Nephron (organoid): Measurements from ENCODE around the gene C1GALT1C1.

ENCODE experiments used
- H3K27ac Mint-ChIP-seq, 3 experiments: 2 replicates each; pipeline ENCODE4 v1.8.0; 2020; ENCODE audit warnings: mixed read lengths in 3 of 3, mild to moderate bottlenecking in 2 of 3, moderate library complexity in 1 of 3
- H3K27me3 Mint-ChIP-seq: 2 replicates; pipeline ENCODE4 v1.8.0; 2021; ENCODE audit warnings: low read depth, mild to moderate bottlenecking, moderate library complexity, mixed read lengths
- H3K36me3 Mint-ChIP-seq: 2 replicates; pipeline ENCODE4 v1.8.0; 2020; ENCODE audit warnings: low read depth, mixed read lengths
- H3K4me1 Mint-ChIP-seq: 2 replicates; pipeline ENCODE4 v1.8.0; 2020; ENCODE audit warnings: mixed read lengths
- H3K4me3 Mint-ChIP-seq, 3 experiments: 2 replicates each; pipeline ENCODE4 v1.8.0; 2020; ENCODE audit warnings: mild to moderate bottlenecking in 3 of 3, mixed read lengths in 3 of 3, moderate library complexity in 2 of 3
- H3K9me3 Mint-ChIP-seq: 2 replicates; pipeline ENCODE4 v1.8.0; 2020; ENCODE audit warnings: mixed read lengths
- TF ChIP-seq, protein P1 (sequence below), 3 experiments: fragments of 200-600 bp; sonication (generic); IDR thresholded peaks; one replicate each; pipeline ENCODE4 v1.5.0; 2021; ENCODE audit warnings: antibody characterized with exemption in 3 of 3; ENCODE audit not compliant: unreplicated experiment in 3 of 3

C1GALT1C1 gene

GRCh38 chrX:120629667-120630537 is at the start of gene C1GALT1C1:
Gene C1GALT1C1 (minus strand): TSS chrX:120630054. CDS start chrX:120627166, 2,888 bp downstream.
- Mint-ChIP-seq H3K4me1 (no peaks in the 10 kb centered on the region), H3K4me3 (peak within 1 kb of the TSS; percentile 85 to 92 (median 91)), H3K27ac (peak within 1 kb of the TSS; percentile 71 to 97 (median 88)), H3K9me3 (no peaks in the 10 kb centered on the region), H3K27me3 (no peaks in the 10 kb centered on the region), H3K36me3 (no peaks in the 10 kb centered on the region)
- TF ChIP-seq, protein P1, sequence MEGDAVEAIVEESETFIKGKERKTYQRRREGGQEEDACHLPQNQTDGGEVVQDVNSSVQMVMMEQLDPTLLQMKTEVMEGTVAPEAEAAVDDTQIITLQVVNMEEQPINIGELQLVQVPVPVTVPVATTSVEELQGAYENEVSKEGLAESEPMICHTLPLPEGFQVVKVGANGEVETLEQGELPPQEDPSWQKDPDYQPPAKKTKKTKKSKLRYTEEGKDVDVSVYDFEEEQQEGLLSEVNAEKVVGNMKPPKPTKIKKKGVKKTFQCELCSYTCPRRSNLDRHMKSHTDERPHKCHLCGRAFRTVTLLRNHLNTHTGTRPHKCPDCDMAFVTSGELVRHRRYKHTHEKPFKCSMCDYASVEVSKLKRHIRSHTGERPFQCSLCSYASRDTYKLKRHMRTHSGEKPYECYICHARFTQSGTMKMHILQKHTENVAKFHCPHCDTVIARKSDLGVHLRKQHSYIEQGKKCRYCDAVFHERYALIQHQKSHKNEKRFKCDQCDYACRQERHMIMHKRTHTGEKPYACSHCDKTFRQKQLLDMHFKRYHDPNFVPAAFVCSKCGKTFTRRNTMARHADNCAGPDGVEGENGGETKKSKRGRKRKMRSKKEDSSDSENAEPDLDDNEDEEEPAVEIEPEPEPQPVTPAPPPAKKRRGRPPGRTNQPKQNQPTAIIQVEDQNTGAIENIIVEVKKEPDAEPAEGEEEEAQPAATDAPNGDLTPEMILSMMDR (IDR thresholded peaks at IDR 0.05; ENCODE audit: unreplicated experiment in 3 of 3) = no peak

DNA sequence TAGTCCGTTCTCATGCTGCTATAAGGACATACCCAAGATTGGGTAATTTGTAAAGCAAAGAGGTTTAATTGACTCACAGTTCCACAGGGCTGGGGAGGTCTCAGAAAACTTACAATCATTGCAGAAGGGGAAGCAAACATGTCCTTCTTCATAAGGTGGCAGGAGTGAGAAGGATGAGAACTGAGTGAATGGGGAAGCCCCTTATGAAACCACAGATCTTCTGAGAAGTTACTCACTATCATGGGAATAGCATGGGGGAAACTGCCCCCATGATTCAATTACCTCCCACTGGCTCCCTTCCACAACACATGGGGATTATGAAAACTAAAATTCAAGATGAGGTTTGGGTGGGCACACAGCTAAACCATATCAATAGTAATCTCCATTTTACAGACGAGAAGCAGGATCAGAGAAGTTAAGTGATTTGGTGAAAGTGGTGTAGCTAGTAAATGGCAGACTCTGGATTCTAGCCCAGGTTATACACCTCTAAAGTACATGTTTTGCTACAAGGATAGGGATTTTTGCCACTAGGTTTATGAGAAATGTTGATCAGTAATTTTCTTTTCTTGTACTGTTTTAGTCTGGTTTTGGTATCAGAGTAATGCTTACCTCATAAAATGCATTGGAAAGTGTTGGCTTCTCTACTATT is 47.3 kb upstream of the C1GALT1C1 start:
- H3K4me3 Mint-ChIP-seq = no peak overlapping the region
- H3K9me3 Mint-ChIP-seq = peaks cover 7% of the 10 kb centered on the region
- no peaks in the 10 kb centered on the region for H3K27me3 Mint-ChIP-seq
- H3K4me1 Mint-ChIP-seq = no peaks in the 10 kb centered on the region
- no peaks in the 10 kb centered on the region for H3K36me3 Mint-ChIP-seq
- TF ChIP-seq, protein P1 (IDR thresholded peaks at IDR 0.05; ENCODE audit: unreplicated experiment in 3 of 3) = no peak
- no peak overlapping the region for H3K27ac Mint-ChIP-seq

DNA sequence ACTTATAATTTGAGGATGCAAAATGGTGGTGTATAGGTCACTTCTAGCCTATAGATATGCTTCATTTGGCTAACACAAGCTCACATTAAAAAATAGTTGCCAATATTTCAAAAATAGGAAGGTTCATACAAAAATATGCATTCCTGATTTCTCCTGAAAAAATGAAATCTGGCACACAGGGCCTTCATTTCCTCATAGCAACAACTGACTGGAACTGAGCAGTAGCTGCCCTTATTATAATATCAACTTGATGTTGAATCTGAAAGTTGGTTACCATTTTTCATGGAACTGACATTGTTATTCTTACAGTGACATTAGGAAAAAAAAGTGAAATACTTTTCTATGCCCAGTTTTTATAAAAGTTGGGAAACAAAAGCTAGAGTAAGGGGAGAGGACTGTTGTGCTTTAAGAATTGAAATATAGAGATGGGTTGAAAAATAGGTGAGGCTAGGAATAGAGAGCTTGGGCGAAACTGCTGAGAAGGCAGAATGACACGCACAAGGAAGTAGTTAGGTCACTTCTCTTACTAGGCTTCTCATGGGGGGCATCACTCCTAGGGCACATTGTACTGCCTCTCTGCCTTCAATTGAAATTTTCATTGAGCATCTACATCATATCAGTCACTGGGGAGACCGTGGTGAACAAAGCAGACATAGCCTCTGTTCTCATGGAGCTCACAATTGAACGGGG is 43.1 kb upstream of the C1GALT1C1 start:
- no peak overlapping the region for H3K4me3 Mint-ChIP-seq
- TF ChIP-seq, protein P1 (IDR thresholded peaks at IDR 0.05; ENCODE audit: unreplicated experiment in 3 of 3) = no peak
- H3K27me3 Mint-ChIP-seq = no peaks in the 10 kb centered on the region
- H3K4me1 Mint-ChIP-seq = no peaks in the 10 kb centered on the region
- peaks cover 4% of the 10 kb centered on the region for H3K9me3 Mint-ChIP-seq
- no peak overlapping the region for H3K27ac Mint-ChIP-seq
- no peaks in the 10 kb centered on the region for H3K36me3 Mint-ChIP-seq

DNA sequence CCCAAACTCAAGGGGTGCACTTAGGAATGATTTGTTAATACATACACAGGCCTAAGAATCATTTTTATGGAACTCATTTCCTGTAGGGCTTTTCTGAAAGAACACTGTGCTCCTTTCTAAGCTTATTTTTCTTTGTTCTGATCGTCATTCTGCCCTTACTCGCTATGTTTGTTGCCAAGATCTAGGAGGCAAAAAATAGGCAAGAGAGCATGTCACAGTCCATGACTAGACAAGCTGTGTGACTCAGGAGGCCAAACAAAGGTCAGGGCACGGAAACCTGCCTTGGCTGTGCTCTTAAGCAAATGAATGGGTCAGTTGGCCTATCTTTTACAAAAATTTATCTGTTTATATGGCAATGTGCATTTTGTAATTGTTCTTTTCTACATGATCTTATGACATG is 42.5 kb upstream of the C1GALT1C1 start:
- TF ChIP-seq, protein P1 (IDR thresholded peaks at IDR 0.05; ENCODE audit: unreplicated experiment in 3 of 3) = no peak
- no peaks in the 10 kb centered on the region for H3K27me3 Mint-ChIP-seq
- H3K4me1 Mint-ChIP-seq = no peaks in the 10 kb centered on the region
- no peak overlapping the region for H3K4me3 Mint-ChIP-seq
- no peaks in the 10 kb centered on the region for H3K36me3 Mint-ChIP-seq
- H3K27ac Mint-ChIP-seq = no peak overlapping the region
- H3K9me3 Mint-ChIP-seq = peaks cover 4% of the 10 kb centered on the region

- no peaks in the 10 kb centered on the region for H3K36me3 Mint-ChIP-seq
- H3K9me3 Mint-ChIP-seq = peaks cover 4% of the 10 kb centered on the region
- no peak overlapping the region for H3K27ac Mint-ChIP-seq
- TF ChIP-seq, protein P1 (IDR thresholded peaks at IDR 0.05; ENCODE audit: unreplicated experiment in 3 of 3) = no peak
- no peak overlapping the region for H3K4me3 Mint-ChIP-seq
- H3K27me3 Mint-ChIP-seq = no peaks in the 10 kb centered on the region
- H3K4me1 Mint-ChIP-seq = no peaks in the 10 kb centered on the region
Measured at GRCh38 chrX:120671963-120672362, 42.1 kb upstream of the C1GALT1C1 start.
